Endodermal cell (in vitro differentiated cells): Measurements from ENCODE around the gene PLAC9. TPM values are rescaled to one million over a fixed set of nuclear protein-coding genes. Genes with fewer than 3 reads are reported as not detected.

ENCODE experiments used
- DNase-seq: peaks from one replicate; pipeline ENCODE4 v3.0.0-alpha.2; 2017
- H3K27ac ChIP-seq: 2 replicates; pipeline ENCODE4 v1.5.1; 2013; ENCODE audit warnings: mild to moderate bottlenecking, low read depth, low read length, moderate library complexity
- H3K27me3 ChIP-seq: 2 replicates; pipeline ENCODE4 v1.6.1; 2013; ENCODE audit warnings: mild to moderate bottlenecking, low read length, moderate library complexity; ENCODE audit not compliant: insufficient read depth, control insufficient read depth, poor library complexity, severe bottlenecking
- H3K36me3 ChIP-seq: 2 replicates; pipeline ENCODE4 v1.7.0; 2013; ENCODE audit warnings: mild to moderate bottlenecking, low read length, moderate library complexity; ENCODE audit not compliant: control insufficient read depth, insufficient read depth
- H3K4me1 ChIP-seq: one replicate; pipeline ENCODE4 v1.7.0; 2013; ENCODE audit warnings: low read length; ENCODE audit not compliant: control insufficient read depth, insufficient read depth
- H3K4me3 ChIP-seq: 2 replicates; pipeline ENCODE4 v1.5.1; 2013; ENCODE audit warnings: mild to moderate bottlenecking, low read length, moderate library complexity
- H3K9ac ChIP-seq: 2 replicates; pipeline ENCODE4 v1.6.1; 2013; ENCODE audit warnings: mild to moderate bottlenecking, low read length, moderate library complexity; ENCODE audit not compliant: poor library complexity, severe bottlenecking; ENCODE audit errors: extremely low read depth
- H3K9me3 ChIP-seq: 2 replicates; pipeline ENCODE4 v1.6.1; 2013; ENCODE audit warnings: mild to moderate bottlenecking, low read length, moderate library complexity; ENCODE audit not compliant: control insufficient read depth
- H3K27ac Mint-ChIP-seq: 2 replicates; pipeline ENCODE4 v1.8.0; 2020; ENCODE audit warnings: mixed read lengths
- H3K27me3 Mint-ChIP-seq: 2 replicates; pipeline ENCODE4 v1.8.0; 2021; ENCODE audit warnings: mild to moderate bottlenecking, mixed read lengths; ENCODE audit not compliant: insufficient read depth
- H3K36me3 Mint-ChIP-seq: 2 replicates; pipeline ENCODE4 v1.8.0; 2020; ENCODE audit warnings: low read depth, mixed read lengths
- H3K4me1 Mint-ChIP-seq: 2 replicates; pipeline ENCODE4 v1.8.0; 2020; ENCODE audit warnings: mixed read lengths
- H3K4me3 Mint-ChIP-seq: 2 replicates; pipeline ENCODE4 v1.8.0; 2020; ENCODE audit warnings: mild to moderate bottlenecking, moderate library complexity, mixed read lengths
- H3K9me3 Mint-ChIP-seq: 2 replicates; pipeline ENCODE4 v1.8.0; 2020; ENCODE audit warnings: mild to moderate bottlenecking, mixed read lengths
- CTCF ChIP-seq: fragments of 200-600 bp; sonication (generic); conservative IDR thresholded peaks from 2 replicates; pipeline ENCODE4 v1.5.0; 2021; ENCODE audit warnings: antibody characterized with exemption, mild to moderate bottlenecking
- WGBS, 2 experiments: methylation state at CpG; one replicate each; pipeline versions ENCODE4 v1.1.5 to v1.1.7; 2013; ENCODE audit warnings: missing lambda C conversion rate in 2 of 2, mixed read lengths in 1 of 2; ENCODE audit not compliant: insufficient coverage in 1 of 2, insufficient read length in 1 of 2; 5-methylcytosine and 5-hydroxymethylcytosine counted together
- total RNA-seq, 2 donors: library from RNA; stranded (reverse); fragmentation: NEBNext Ultra II Directional in 1 of 2; extraction: Animal tissue kit (Norgen Biotek cat#: 25700) in 1 of 2; gene quantifications; 2 replicates in 1 of 2; 3 replicates in 1 of 2; pipeline ENCODE4 v1.2.1, GENCODE V29; 2021

The PLAC9 gene
- total RNA-seq, 2 donors from 2014 or later = 8.4 to 14.9 TPM

- Mint-ChIP-seq H3K27ac (no peak overlapping the region), H3K4me1 (peaks cover 5% of the 10 kb centered on the region), H3K27me3 (peaks cover 7% of the 10 kb centered on the region), H3K4me3 (no peak overlapping the region), H3K9me3 (no peaks in the 10 kb centered on the region), H3K36me3 (no peaks in the 10 kb centered on the region)
- H3K4me3 ChIP-seq = no peak overlapping the region
- TF ChIP-seq CTCF = no peak
- no peak for DNase-seq
- H3K4me1 ChIP-seq = no peaks in the 10 kb centered on the region
- H3K9ac ChIP-seq = no peak overlapping the region
- no peak overlapping the region for H3K27ac ChIP-seq
- 87% methylated on average over 2 of the region's 2 CpGs; no CpG with 5 or more reads in 1 of the 2 experiments for WGBS, 2 experiments
- H3K27me3 ChIP-seq = no peaks in the 10 kb centered on the region
- H3K9me3 ChIP-seq = no peaks in the 10 kb centered on the region
- no peaks in the 10 kb centered on the region for H3K36me3 ChIP-seq
These were observed 6.7 kb downstream of the PLAC9 start for GRCh38 chr10:80139265-80139664.

- no peaks in the 10 kb centered on the region for H3K27me3 ChIP-seq
- Mint-ChIP-seq H3K36me3 (no peaks in the 10 kb centered on the region), H3K27ac (no peak overlapping the region), H3K9me3 (no peaks in the 10 kb centered on the region), H3K4me3 (no peak overlapping the region), H3K27me3 (peaks cover 10% of the 10 kb centered on the region), H3K4me1 (peaks cover 5% of the 10 kb centered on the region)
- no peak overlapping the region for H3K4me3 ChIP-seq
- H3K36me3 ChIP-seq = no peaks in the 10 kb centered on the region
- no peak for DNase-seq
- H3K9ac ChIP-seq = no peak overlapping the region
- H3K27ac ChIP-seq = no peak overlapping the region
- no peaks in the 10 kb centered on the region for H3K9me3 ChIP-seq
- 93 to 95% methylated on average over 6 to 7 of the region's 7 CpGs for WGBS, 2 experiments
- H3K4me1 ChIP-seq = no peaks in the 10 kb centered on the region
- TF ChIP-seq CTCF = no peak
These were observed 7.7 kb downstream of the PLAC9 start for GRCh38 chr10:80140251-80140650.

- Mint-ChIP-seq H3K4me3 (no peak overlapping the region), H3K36me3 (no peaks in the 10 kb centered on the region), H3K4me1 (peaks cover 5% of the 10 kb centered on the region), H3K27me3 (peaks cover 10% of the 10 kb centered on the region), H3K27ac (no peak overlapping the region), H3K9me3 (no peaks in the 10 kb centered on the region)
- Histone ChIP-seq H3K36me3 (no peaks in the 10 kb centered on the region), H3K27ac (no peak overlapping the region), H3K4me1 (no peaks in the 10 kb centered on the region), H3K9ac (no peak overlapping the region), H3K9me3 (no peaks in the 10 kb centered on the region), H3K27me3 (no peaks in the 10 kb centered on the region), H3K4me3 (no peak overlapping the region)
- 82 to 91% methylated on average over 12 to 17 of the region's 19 CpGs for WGBS, 2 experiments
- DNase-seq = peak; percentile 64
- no peak for TF ChIP-seq CTCF
These were observed 9.3 kb downstream of the PLAC9 start for GRCh38 chr10:80141696-80142460.
